Measurements from ENCODE around the gene MGAT4A.

DNA sequence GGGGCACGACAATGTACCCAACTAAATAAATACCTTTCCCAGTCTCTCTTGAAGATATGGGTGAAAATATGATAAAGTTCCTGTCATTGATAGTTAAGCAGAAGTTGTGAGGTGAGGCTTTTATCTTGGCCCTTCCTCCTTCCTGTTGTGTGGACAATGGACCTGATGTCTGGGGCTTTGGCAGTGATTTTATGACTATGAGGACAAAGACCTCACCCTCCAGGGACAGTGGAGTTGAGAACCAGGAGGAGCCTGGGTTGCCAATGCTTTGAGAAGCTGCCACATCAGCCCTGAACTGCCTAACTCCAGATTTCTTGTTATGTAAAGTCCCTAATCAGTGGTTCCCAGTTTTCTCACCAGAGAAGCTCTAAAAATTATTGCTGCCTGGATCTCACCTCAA, 20.8 kb upstream of the MGAT4A start:
- TF ChIP-seq, protein P1, sequence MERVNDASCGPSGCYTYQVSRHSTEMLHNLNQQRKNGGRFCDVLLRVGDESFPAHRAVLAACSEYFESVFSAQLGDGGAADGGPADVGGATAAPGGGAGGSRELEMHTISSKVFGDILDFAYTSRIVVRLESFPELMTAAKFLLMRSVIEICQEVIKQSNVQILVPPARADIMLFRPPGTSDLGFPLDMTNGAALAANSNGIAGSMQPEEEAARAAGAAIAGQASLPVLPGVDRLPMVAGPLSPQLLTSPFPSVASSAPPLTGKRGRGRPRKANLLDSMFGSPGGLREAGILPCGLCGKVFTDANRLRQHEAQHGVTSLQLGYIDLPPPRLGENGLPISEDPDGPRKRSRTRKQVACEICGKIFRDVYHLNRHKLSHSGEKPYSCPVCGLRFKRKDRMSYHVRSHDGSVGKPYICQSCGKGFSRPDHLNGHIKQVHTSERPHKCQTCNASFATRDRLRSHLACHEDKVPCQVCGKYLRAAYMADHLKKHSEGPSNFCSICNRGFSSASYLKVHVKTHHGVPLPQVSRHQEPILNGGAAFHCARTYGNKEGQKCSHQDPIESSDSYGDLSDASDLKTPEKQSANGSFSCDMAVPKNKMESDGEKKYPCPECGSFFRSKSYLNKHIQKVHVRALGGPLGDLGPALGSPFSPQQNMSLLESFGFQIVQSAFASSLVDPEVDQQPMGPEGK (CRISPR knock-in tag; IDR thresholded peaks at IDR 0.05; ENCODE audit: borderline replicate concordance): no peak
- TF ChIP-seq RARB (CRISPR knock-in tag; IDR thresholded peaks at IDR 0.05): no peak
- no peak for TF ChIP-seq ZNF8 (CRISPR knock-in tag; IDR thresholded peaks at IDR 0.05)
- no peak for TF ChIP-seq POU6F1 (CRISPR knock-in tag; IDR thresholded peaks at IDR 0.05; ENCODE audit: borderline replicate concordance, low read depth)
- no peak for TF ChIP-seq ARNTL (CRISPR knock-in tag; IDR thresholded peaks at IDR 0.05; ENCODE audit: borderline replicate concordance, low read depth)
